Effector CD4-positive, alpha-beta T cell (primary cell): ENCODE measurements around the gene CDH13.

Experiments used
- DNase-seq: peaks from one replicate; pipeline ENCODE4 v3.0.0-alpha.2; 2020

CDH13 gene

DNA sequence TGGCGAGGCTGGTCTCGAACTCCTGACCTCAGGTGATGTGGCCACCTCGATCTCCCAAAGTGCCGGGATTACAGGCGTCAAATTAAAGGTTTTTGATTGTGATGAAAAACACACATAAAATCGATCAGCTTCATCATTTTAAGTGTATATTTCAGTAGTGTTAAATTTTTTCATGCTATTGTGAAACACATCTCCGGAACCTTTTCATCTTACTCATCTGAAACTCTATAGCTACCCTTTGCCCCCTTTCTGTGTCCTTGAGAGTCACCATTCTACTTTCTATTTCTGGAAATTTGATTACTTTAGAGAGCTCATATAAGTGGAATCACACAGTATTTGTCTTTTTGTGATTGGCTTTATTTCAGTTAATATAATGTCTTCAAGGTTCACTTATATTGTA lies 702.7 kb downstream of the CDH13 start:
- no peak for DNase-seq

GRCh38 chr16:83330251-83330650 lies 703.5 kb downstream of the CDH13 start:
- no peak for DNase-seq

GRCh38 chr16:83335076-83335475 lies 708.3 kb downstream of the CDH13 start:
- no peak for DNase-seq

DNA sequence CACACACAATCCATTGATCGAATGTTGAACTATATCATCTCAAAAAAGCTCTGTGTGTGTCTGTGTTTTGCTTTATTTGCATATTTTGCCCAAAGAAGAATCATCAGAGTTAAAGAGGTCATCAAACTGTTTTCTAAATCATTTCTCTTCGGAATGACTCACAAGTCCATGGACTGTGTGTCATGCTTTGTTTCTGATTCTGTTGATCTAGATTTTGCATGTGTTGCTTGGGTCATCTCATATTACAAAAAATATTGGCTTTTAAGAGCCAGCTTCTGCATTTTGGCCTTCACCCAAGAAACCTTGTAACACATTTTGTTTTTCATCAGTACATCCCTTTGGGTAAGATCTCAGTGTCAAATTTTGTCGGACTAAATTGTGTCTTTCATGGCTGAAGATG lies 709.8 kb downstream of the CDH13 start:
- DNase-seq: no peak

DNA sequence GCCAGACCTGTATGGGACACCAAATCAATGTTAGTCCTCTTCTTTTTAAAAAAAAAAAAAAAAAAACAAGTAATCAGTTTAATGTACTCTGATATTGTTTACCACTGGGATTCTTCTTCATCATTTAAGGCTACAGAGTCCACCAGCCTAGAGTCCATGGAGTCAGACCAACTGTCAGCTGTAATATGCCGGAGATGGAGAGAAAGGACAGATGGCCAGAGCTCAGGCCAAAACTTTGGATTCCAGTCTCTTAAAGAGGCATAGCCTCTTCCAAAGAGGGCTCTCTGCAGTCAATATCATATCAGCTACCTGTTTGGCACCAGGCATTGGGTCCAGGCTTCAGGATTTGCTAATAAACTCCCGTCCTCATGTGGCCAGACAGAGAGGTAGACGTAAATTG lies 711.4 kb downstream of the CDH13 start:
- no peak for DNase-seq

DNA sequence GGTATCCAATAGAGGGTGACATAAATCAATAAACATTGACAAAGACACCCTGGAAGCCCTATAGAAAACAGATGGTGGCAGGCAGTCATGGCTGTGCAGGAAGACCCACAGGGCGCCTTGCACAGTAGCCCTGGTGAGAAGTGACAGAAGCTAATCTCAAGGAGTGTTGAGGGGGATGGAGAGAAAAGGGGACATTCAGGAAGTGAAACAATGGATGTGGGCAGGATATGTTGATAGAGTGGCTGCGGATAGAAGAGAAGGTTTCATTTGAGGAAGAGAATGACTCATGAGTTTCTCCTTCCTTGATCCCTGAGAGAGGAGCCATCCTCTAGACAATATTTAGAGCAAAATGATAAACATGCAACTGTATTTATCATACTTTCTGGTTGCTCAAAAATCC lies 712.2 kb downstream of the CDH13 start:
- no peak for DNase-seq

GRCh38 chr16:83343935-83344366 lies 717.2 kb downstream of the CDH13 start:
- DNase-seq: no peak

- no peak for DNase-seq
These were observed 719.3 kb downstream of the CDH13 start for GRCh38 chr16:83345846-83346640.

GRCh38 chr16:83348991-83349390 lies 722.2 kb downstream of the CDH13 start:
- DNase-seq: no peak

DNA sequence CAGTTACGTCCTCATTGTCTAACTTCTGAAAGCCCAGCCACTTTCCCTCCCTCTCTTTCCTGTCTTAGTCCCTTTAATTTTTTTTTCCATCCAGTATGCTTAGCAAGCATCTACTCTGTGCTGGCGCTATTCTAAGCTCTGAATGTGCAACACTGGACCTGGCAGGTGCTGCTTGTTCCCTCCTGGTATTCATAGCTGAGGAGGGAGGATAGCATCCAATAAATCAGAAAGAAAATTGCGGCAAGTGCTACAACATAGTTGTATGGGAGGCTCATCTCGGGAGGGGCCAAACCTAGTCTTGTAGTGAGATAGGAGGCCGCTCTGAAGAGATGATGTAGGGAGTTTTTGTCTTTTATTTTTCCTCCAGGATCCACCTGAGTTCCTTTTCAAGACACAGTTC lies 723.7 kb downstream of the CDH13 start:
- no peak for DNase-seq

GRCh38 chr16:83351846-83352245 lies 725.1 kb downstream of the CDH13 start:
- DNase-seq: no peak

GRCh38 chr16:83353241-83353640 lies 726.5 kb downstream of the CDH13 start:
- DNase-seq: no peak

- DNase-seq: no peak
These were observed 727.2 kb downstream of the CDH13 start for GRCh38 chr16:83354015-83354414.

DNA sequence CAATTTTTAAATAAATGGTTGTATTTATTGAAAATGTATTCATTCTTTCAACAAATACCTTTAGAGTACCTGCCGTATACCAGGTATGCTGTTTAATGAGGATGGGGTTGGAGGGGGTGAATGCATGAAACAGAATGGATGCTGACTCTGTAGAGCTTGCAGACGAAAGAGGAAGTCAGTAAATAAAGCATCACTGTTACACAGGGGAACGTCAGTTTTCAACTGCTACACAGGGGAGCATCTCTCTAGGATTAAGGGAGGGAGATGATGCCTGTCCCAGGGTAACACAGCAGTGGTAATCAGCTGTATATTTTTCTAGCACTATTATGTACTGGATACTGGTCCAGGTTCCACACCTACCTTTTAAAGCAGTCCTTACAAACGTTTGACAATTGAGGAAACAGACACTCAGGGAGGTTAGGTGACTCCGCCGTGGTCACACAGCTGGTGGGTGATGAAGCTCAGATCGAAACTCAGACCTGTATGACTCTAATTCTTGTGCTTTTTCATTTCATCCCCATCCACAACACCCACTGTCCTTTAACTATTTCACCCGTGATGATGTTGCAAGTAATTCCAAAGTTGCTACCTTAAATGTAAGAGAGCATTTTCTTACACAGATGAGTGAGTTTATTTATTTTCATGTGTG lies 728.9 kb downstream of the CDH13 start:
- DNase-seq: no peak

DNA sequence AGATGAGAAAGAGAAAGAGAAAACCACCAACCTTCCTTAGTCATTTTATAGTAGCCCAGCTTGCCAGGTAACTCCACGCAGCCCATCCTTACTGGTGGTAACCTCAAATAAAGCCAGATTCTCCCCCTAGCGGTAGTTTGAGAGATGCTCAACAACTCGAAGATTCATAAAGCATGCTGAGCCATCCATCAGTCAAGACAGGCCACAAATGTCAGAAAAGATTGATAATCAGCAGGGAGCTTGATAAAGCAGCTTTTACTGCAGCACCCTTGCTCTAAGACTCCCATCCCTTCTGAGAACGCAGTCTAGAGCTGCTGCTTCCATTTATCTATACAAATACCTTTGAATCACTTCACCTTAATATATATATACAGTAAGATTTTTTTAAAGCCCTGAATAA lies 729.5 kb downstream of the CDH13 start:
- no peak for DNase-seq

DNA sequence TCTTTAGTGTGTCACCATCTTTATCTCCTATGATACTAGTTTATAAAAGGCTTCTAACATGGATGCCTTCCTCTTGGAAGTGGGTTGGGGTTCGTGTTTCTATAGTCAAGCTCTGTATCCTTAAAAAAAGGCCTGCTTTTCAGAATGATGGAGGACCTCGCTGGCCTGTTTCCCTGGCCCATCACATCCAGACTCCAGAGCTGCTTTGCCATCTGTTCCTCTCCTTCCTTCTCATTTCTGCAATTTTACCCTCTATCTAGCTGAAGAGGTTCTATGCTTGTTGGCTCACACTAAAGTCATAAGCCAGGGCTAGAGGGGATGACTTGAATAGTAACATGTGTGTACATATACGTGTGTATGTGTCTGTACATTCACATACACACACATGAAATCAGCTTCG lies 730.2 kb downstream of the CDH13 start:
- no peak for DNase-seq

DNA sequence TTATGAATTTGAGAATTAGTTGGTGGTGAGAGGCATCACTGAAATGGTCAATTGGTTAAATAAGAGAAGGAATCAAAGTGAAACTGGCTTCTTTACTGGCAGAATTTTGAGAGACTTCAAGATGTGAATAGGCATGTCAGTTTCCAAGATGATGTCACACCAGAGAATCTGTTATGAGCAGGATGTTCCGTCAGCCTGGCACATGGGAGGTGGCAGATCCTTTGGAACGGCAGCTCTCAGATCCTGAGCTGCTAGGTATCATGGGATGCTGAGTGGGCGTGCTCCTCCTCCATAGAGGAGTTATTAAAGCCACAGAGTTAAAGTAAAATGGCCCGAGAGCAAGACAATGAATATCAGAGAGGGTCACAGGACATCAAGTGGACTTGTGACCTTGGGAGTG lies 736.8 kb downstream of the CDH13 start:
- no peak for DNase-seq

DNA sequence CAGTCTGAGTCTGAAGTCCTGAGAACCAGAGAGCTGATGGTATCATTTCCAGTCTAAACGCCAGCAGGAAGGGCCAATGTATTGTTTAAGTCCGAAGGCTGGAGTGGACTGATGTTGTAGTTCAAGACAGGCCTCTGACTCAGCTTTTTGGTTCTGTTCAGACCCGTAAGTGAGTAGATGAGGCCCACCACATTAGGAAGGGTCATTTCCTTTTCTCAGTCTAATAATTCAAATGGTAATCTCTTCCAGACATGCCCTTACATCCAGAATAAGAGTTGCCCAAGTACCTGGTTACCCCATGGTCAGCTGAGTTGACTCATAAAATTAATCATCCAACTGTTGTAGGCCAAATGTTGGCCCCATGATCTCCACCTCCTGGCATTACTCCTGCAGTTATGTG lies 738.4 kb downstream of the CDH13 start:
- DNase-seq: no peak

DNA sequence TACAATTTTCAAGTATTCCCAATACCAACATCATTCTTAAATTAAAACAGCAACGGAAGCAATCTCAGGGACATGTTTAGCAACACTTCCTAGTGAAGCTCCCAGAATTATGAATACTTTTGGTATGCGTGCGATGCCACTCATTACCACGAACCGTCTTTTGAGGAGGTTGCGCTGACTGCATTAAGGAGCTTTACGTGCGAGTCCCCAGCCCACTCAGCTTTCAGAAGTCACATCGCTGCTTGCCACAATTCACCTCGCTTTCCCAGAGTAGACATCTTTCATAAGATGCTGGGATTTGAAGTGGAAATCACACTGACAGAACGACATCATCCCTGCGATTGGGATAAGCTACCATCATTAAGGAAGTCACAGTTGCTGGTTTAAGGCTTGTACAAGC lies 739.5 kb downstream of the CDH13 start:
- no peak for DNase-seq

DNA sequence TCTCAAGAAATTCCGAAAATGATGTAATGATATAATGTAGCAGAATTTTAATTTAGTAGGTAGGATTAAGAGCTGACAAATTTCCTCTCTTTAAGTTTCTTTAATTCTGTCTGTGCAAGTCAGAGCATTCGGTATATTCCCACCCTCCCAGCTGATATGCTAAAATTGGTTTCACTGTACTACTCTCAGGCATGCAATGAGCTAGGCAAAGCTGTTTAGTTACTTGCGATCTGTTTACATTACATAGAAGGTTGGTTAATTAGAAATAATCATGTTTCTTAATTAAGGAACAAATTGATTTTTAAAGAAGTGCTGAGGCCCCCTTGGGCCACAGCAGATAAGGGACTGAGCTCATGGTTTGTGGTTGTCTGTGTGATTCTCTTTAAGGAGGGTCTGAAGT lies 748.2 kb downstream of the CDH13 start:
- no peak for DNase-seq

DNA sequence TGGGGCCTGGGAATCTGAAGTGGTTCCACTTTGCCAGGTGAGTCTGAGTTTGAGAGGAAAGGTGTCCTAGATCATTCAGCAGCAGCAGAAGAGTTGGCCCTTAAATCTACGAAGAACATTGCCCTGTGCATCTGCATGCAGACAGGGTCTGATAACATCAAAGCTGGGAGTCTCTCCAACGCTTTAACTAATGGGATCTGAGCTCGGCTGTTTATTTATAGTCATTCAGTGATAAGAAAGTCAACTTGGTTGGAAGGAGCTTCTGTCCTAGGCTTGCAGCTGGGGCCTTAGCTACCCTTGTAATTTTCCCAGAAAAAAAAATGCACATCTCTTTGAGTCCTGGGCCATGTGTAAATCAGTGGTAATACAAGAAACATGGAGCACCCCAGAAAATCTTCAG lies 763.0 kb downstream of the CDH13 start:
- DNase-seq: no peak

DNA sequence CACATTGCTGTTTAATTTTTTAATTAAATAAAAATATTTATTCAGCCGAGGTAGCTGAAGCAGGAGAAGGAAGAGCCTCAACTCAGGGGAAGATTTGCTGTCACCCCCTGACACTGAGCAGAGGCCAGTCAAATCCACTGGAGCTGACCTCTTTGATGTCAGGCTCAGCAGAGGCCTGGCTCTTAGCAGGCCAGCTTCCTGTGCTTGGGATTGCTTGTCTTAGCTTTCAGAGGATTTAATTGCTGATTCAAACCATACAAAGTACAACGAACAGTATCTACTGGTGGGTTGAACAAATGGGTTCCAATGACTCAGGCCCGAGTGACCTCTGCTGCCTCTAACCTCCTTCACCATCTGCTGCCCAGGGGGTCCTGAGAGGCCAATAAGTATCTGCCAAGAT lies 764.0 kb downstream of the CDH13 start:
- DNase-seq: no peak

GRCh38 chr16:83392743-83393142 lies 766.0 kb downstream of the CDH13 start:
- no peak for DNase-seq

DNA sequence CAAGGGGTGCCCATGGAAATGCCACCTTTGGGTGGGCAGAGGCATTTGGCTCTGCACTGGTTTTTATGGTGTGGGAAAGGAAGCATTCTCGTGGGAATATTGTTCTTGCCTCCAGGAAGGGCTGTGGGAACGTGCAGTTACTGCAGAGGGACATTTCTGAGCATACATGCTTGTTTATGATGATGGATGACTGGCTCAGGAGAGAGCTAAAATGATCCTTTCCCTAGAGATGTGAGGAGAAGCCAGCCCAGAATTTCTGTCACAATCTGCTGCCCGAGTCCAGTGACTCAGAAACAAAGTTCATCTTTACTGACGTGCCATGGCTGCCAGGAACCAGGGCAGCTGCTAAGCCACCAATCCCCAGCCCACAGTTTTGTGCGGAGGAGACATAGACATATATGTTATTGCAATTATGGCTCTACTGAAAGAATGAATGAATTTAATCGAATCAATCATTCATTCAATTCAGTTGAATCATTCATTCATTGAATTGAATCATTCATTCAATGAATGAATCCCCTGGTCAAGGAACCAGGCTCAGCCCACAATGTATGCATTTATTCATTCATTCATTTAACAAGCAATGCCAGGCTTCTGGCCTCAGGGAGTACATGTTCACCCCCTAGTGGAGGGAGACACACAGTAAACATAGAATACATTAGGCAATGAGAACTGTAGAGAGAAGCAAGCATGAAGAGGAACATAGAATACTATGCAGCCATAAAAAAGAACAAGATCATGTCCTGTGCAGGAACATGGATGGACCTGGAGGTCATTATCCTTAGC lies 766.6 kb downstream of the CDH13 start:
- no peak for DNase-seq
